SKM-1 (cell line): ENCODE measurements around the gene TEX29.

Experiments used
- DNase-seq: peaks from one replicate; lab custom pipeline; 2025; ENCODE audit not compliant: unreplicated experiment; lab: John Stamatoyannopoulos, UW

Gene TEX29

GRCh38 chr13:111390522-111391270 lies 70.3 kb downstream of the TEX29 start:
- DNase-seq: no peak

GRCh38 chr13:111392486-111392885 lies 72.0 kb downstream of the TEX29 start:
- no peak for DNase-seq

GRCh38 chr13:111393221-111393790 lies 72.9 kb downstream of the TEX29 start:
- DNase-seq: no peak
